ENCODE results near the gene SLC25A11.

- TF ChIP-seq POLR2AphosphoS5 (IDR thresholded peaks at IDR 0.05; ENCODE audit: low read depth, low read length), result peak; percentile 41
- TF ChIP-seq JUND (IDR thresholded peaks at IDR 0.05), result no peak
- TF ChIP-seq CTCF (IDR thresholded peaks at IDR 0.05 in 2 of 3, conservative IDR thresholded peaks at IDR 0.05 in 1 of 3; ENCODE audit: borderline replicate concordance in 1 of 3, insufficient read depth in 1 of 3, low read depth in 2 of 3, low read length in 2 of 3), result no peak
- no peak for TF ChIP-seq MAX (IDR thresholded peaks at IDR 0.05)
- no peak for TF ChIP-seq SRF (IDR thresholded peaks at IDR 0.05; ENCODE audit: low read depth)
Observed at GRCh38 chr17:4950075-4950745, 10.4 kb upstream of the SLC25A11 start.
